Measurements from ENCODE around the gene GARIN5B. TPM values are rescaled to one million over a fixed set of nuclear protein-coding genes. Genes with fewer than 3 reads are reported as not detected.

GARIN5B gene
- total RNA-seq, 6 donors from 2014 or later = not detected

DNA sequence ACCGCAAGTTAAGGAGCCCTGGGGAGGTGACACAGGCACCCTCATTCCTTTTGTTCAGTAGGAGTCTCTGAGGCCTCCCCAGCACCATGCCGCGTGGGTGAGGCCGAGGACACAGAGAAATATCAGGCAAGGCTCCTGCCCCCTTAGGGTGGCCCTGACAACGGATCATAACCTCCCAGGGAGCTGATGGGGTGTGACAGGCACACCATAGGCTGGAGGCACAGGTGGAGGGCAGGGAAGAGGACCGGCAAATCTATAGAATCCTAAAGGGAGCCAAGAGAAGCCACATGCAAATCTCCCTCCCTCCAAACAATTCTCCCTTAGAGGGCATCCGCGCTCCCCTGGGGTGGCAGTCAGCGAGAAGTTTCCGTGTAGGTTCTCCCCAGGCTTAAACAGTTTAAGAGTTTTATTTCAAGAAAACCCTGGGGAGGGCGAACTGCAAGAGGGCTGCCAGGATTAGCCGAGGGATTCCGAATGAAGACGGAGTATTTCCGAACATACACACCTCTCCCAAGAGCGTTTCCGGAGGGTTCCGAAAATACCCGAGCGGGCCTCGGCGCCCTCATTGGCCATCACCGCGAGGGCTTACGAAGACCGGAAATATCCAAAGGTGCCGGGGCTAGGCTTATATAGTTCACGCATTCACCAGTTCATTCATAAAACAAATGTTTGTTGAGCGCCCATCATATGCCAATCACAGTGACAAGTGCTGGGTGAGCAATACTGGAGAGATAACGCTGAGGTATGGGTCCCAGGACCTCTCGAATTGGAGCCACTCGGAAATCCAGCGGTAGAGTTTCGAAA is 22.1 kb upstream of the GARIN5B start:
- H3K36me3 ChIP-seq = peaks cover 12 to 37% (median 26%) of the 10 kb centered on the region in 4 donors
- peaks cover 40 to 59% (median 44%) of the 10 kb centered on the region in 4 donors for H3K4me1 ChIP-seq
- peak; percentile 92 to 94 for ATAC-seq (ENCODE audit: low FRiP score in 2 of 2)
- no peaks in the 10 kb centered on the region for H3K9me3 ChIP-seq
- no peaks in the 10 kb centered on the region for H3K27me3 ChIP-seq
- H3K27ac ChIP-seq = peak overlapping the region; percentile 91 to 97 (median 92)
- 0 to 5% methylated on average over 8 to 34 of the region's 34 CpGs for WGBS, 2 donors
- peak; percentile 94 to 96 for DNase-seq
- TF ChIP-seq POLR2AphosphoS5 (IDR thresholded peaks at IDR 0.05) = no peak
- TF ChIP-seq CTCF (IDR thresholded peaks at IDR 0.05) = no peak
- no peak for TF ChIP-seq POLR2A (IDR thresholded peaks at IDR 0.05)
- no peak for TF ChIP-seq EP300 (IDR thresholded peaks at IDR 0.05)
- H3K4me3 ChIP-seq = peak overlapping the region; percentile 22 to 99 (median 85)

- Histone ChIP-seq H3K36me3 (peaks cover 12 to 30% (median 18%) of the 10 kb centered on the region in 4 donors), H3K4me3 (peak within 1 kb of the TSS; percentile 47 to 99 (median 85)), H3K4me1 (peaks cover 40 to 51% (median 42%) of the 10 kb centered on the region in 4 donors), H3K27ac (peak within 1 kb of the TSS; percentile 91 to 97 (median 92)), H3K27me3 (no peaks in the 10 kb centered on the region), H3K9me3 (no peaks in the 10 kb centered on the region)
- 29 to 37% methylated on average over 14 to 45 of the region's 72 CpGs for WGBS, 2 donors
- peak in 1 of 2 donors; percentile 44 for ATAC-seq (ENCODE audit: low FRiP score in 2 of 2)
- TF ChIP-seq EP300 (IDR thresholded peaks at IDR 0.05) (no peak), CTCF (IDR thresholded peaks at IDR 0.05) (peak in 2 of 6 experiments; percentile 33 to 45), POLR2A (IDR thresholded peaks at IDR 0.05) (peak in 1 of 4 donors; percentile 63), POLR2AphosphoS5 (IDR thresholded peaks at IDR 0.05) (peak in 1 of 2 donors; percentile 20)
- DNase-seq = peak; percentile 68 to 94
Measured at GRCh38 chr19:55384131-55384919, 21.3 kb upstream of the GARIN5B start, which contains the start of gene TMEM238. TMEM238 (minus strand) TSS chr19:55384292; CDS start chr19:55384259, 33 bp downstream.

DNA sequence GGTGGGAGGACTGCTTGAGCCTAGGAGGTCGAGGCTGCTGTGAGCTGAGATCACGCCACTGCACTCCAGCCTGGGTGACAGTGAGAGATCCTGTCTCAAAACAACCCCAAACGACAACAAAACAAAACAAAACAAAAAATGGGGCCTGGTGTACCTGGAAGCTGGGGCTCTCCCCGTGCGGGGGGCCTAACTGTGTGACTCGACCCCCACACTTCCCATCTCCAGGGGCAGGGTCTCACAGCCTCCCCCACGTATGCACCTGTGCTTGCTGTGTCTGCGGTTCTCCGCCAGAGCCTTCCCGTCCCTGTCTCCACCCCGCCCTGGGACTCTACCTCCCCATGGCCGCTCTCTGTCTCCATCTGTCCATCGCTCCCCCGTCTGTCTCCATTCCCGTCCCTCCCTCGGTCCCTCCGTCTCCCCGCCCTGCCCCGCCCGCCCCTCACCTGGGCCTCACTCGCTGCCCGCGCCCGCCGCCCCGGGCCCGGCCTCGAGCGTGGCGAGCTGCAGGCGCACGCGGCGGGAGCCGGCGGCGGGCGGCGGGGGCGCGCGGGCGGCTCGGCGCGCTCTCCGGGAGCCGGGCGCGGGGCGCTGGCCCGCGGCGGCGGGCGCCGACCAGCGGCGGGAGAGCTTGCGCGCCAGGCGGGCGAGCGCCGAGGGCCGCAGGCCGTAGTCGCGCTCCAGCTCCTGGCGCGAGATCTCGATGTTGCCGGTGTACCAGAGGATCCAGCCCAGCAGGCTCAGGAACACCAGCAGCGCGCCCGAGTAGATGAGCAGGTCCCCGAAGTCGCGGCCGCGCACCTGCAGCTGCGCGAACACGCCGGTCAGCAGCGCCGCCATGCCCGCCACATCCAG is 20.4 kb upstream of the GARIN5B start:
- peak in 1 of 2 donors; percentile 27 for ATAC-seq (ENCODE audit: low FRiP score in 2 of 2)
- TF ChIP-seq CTCF (IDR thresholded peaks at IDR 0.05) (peak; percentile 13 to 67 (median 48)), POLR2AphosphoS5 (IDR thresholded peaks at IDR 0.05) (no peak)
- H3K4me1 ChIP-seq = peaks cover 37 to 43% (median 37%) of the 10 kb centered on the region in 4 donors
- peak overlapping the region; percentile 47 to 99 (median 85) for H3K4me3 ChIP-seq
- H3K27me3 ChIP-seq = no peaks in the 10 kb centered on the region
- peak in 1 of 2 donors; percentile 54 for DNase-seq
- H3K9me3 ChIP-seq = no peaks in the 10 kb centered on the region
- WGBS, 2 donors = 13 to 29% methylated on average over 9 to 24 of the region's 88 CpGs
- H3K27ac ChIP-seq = peak overlapping the region; percentile 91 to 97 (median 92)
- peaks cover 9 to 21% (median 10%) of the 10 kb centered on the region in 4 donors for H3K36me3 ChIP-seq

DNA sequence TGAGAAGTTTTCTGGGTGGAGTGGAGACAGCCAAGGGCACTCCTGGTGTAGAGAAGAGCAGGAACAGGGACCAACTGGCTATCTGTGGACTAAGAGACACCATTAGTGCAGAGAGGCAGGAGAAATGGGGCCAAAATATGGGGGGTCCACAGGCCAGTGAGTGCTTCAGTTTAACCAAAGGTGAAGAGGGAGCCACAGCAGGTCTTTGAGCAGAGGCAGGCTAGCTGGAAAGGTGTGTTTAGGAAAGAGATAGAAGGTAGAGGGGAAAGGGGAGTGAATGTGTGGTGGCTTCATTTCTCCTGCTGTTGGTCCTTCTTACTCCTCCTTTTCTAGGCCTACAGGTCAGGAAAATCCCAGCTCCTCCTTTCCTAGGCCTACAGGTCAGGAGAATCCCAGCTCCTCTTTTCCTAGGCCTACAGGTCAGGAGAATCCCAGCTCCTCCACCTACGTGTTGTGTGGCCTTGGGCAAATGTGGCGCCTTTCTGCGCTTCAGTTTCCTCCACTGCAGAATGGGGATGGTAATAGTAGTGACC is 19.5 kb upstream of the GARIN5B start:
- no peak for TF ChIP-seq EP300 (IDR thresholded peaks at IDR 0.05)
- TF ChIP-seq POLR2A (IDR thresholded peaks at IDR 0.05) = no peak
- no peak for TF ChIP-seq POLR2AphosphoS5 (IDR thresholded peaks at IDR 0.05)
- TF ChIP-seq CTCF (IDR thresholded peaks at IDR 0.05) = no peak
- ATAC-seq (ENCODE audit: low FRiP score in 2 of 2) (no peak), DNase-seq (no peak)
- H3K9me3 ChIP-seq = no peaks in the 10 kb centered on the region
- peaks cover 28 to 34% (median 28%) of the 10 kb centered on the region in 4 donors for H3K4me1 ChIP-seq
- H3K36me3 ChIP-seq = peaks cover under 1 to 12% (median 2%) of the 10 kb centered on the region in 4 donors
- WGBS, 2 donors = 90 to 96% methylated on average over 3 of the region's 3 CpGs
- peak overlapping the region in 1 of 4 donors; percentile 99 for H3K4me3 ChIP-seq
- H3K27me3 ChIP-seq = peaks cover 0 to 3% (median 0%) of the 10 kb centered on the region in 4 donors
- H3K27ac ChIP-seq = no peak overlapping the region

All from upper lobe of left lung (tissue), 6 donors.